HepG2 (cell line): ENCODE data around the gene STK36. TPM values are rescaled to one million over a fixed set of nuclear protein-coding genes. Genes with fewer than 3 reads are reported as not detected.

ENCODE experiments used
- ATAC-seq: fragments of 200-7000 bp; cut with Tn5 transposase; 3 replicates; pipeline ENCODE4 v1.9.1; 2020; ENCODE audit warnings: mild to moderate bottlenecking, moderate library complexity
- BruUV-seq: library from RNA; stranded (reverse); fragments of 400-500 nt; replicated peaks from 2 replicates; lab custom pipeline; 2021; lab: Mats Ljungman, UMichigan
- CTCF ChIA-PET: fragments of 300-600 bp; formaldehyde crosslinking; extraction: SDS; loops from one replicate; lab custom pipeline; 2021; ENCODE audit warnings: low total read pairs, inconsistent platforms, low intra/inter-chr PET ratio; lab: Yijun Ruan, JAX
- POLR2A ChIA-PET: fragments of 350-600 bp; sonication (Branson Sonifier 250); formaldehyde crosslinking; loops from one replicate; lab custom pipeline; 2020; ENCODE audit warnings: antibody characterized with exemption, inconsistent platforms; lab: Yijun Ruan, JAX
- DNase-seq: peaks from one replicate; pipeline ENCODE4 v3.0.0-alpha.2; 2015; ENCODE audit warnings: low spot score
- FAIRE-seq: peaks from 3 replicates; lab custom pipeline; 2011; peaks lifted over from hg19 to GRCh38; lab: Jason Lieb, UNC
- H2AFZ ChIP-seq: one replicate; pipeline ENCODE4 v1.6.1; 2011; ENCODE audit warnings: low read length, inconsistent platforms
- H3K27ac ChIP-seq: fragments of 300-600 bp; 3 replicates; pipeline ENCODE4 v1.8.0; 2011; ENCODE audit warnings: mixed run types, mild to moderate bottlenecking, mixed read lengths, low read length, inconsistent platforms; ENCODE audit not compliant: insufficient read depth; ENCODE audit errors: extremely low read length
- H3K27me3 ChIP-seq, 2 experiments: fragments of 200-600 bp in 1 of 2; 2 replicates in 1 of 2; 3 replicates in 1 of 2; pipeline versions ENCODE4 v1.6.0 to v1.8.0; 2011; ENCODE audit warnings: low read length in 2 of 2, mild to moderate bottlenecking in 2 of 2, moderate library complexity in 2 of 2, inconsistent platforms in 1 of 2; ENCODE audit not compliant: insufficient read depth in 2 of 2, control insufficient read depth in 1 of 2
- H3K36me3 ChIP-seq, 2 experiments: fragments of 200-600 bp in 1 of 2; replicated peaks in 1 of 2; 2 replicates in 1 of 2; 3 replicates in 1 of 2; pipeline versions ENCODE4 v1.5.1 to v1.8.0; 2011; ENCODE audit warnings: low read length in 2 of 2, inconsistent platforms in 1 of 2; ENCODE audit not compliant: insufficient read depth in 2 of 2, control insufficient read depth in 1 of 2
- H3K4me1 ChIP-seq: 2 replicates; pipeline ENCODE4 v1.5.1; 2012; ENCODE audit warnings: low read length, inconsistent platforms; ENCODE audit not compliant: insufficient read depth
- H3K4me2 ChIP-seq: 2 replicates; pipeline ENCODE4 v1.6.0; 2011; ENCODE audit warnings: low read depth, low read length, inconsistent platforms
- H3K4me3 ChIP-seq, 3 experiments: fragments of 200-600 bp in 1 of 3; sonication (generic), shearing (Covaris generic) in 1 of 3; replicated peaks in 1 of 3; 2 replicates each; pipeline ENCODE4 v1.5.1; 2011 to 2016; ENCODE audit warnings: low read length in 3 of 3, inconsistent platforms in 2 of 3, low read depth in 2 of 3, mild to moderate bottlenecking in 2 of 3, control low read depth in 1 of 3, mixed read lengths in 1 of 3; ENCODE audit not compliant: insufficient read depth in 1 of 3
- H3K79me2 ChIP-seq: one replicate; pipeline ENCODE4 v1.6.1; 2011; ENCODE audit warnings: low read length, inconsistent platforms; ENCODE audit not compliant: insufficient read depth
- H3K9ac ChIP-seq: 2 replicates; pipeline ENCODE4 v1.6.0; 2011; ENCODE audit warnings: mild to moderate bottlenecking, low read depth, low read length, inconsistent platforms; ENCODE audit not compliant: insufficient read depth
- H3K9me3 ChIP-seq: 2 replicates; pipeline ENCODE4 v1.5.1; 2012; ENCODE audit warnings: mild to moderate bottlenecking, low read length
- H4K20me1 ChIP-seq: 2 replicates; pipeline ENCODE4 v1.6.0; 2011; ENCODE audit warnings: inconsistent platforms, mild to moderate bottlenecking, low read length, moderate library complexity; ENCODE audit not compliant: insufficient read depth
- IRF2 ChIP-seq: IDR thresholded peaks from 2 replicates; pipeline ENCODE4 v1.6.1; 2018; ENCODE audit warnings: missing genetic modification reagents, missing compliant biosample characterization
- JUNB ChIP-seq: sonication (generic); formaldehyde crosslinking; IDR thresholded peaks from 2 replicates; pipeline ENCODE4 v1.8.0; 2022; ENCODE audit warnings: missing genetic modification reagents, mild to moderate bottlenecking, borderline replicate concordance
- MXD3 ChIP-seq: IDR thresholded peaks from 2 replicates; pipeline ENCODE4 v1.6.1; 2016; ENCODE audit warnings: mild to moderate bottlenecking, missing biosample characterization, missing genetic modification reagents
- NCOR1 ChIP-seq: fragments of 200-600 bp; sonication (generic); IDR thresholded peaks from 2 replicates; pipeline ENCODE4 v1.7.0; 2017; ENCODE audit warnings: antibody characterized with exemption, low read length, borderline replicate concordance
- PREB ChIP-seq: sonication (generic); formaldehyde crosslinking; IDR thresholded peaks from 2 replicates; pipeline ENCODE4 v1.4.0; 2020; ENCODE audit warnings: missing genetic modification reagents
- RNF219 ChIP-seq: sonication (generic); formaldehyde crosslinking; IDR thresholded peaks from 2 replicates; pipeline ENCODE4 v1.5.0; 2020; ENCODE audit warnings: mild to moderate bottlenecking, missing genetic modification reagents
- SIN3A ChIP-seq: IDR thresholded peaks from 2 replicates; pipeline ENCODE4 v1.6.1; 2011; ENCODE audit warnings: low read depth, mild to moderate bottlenecking, control low read depth, low read length, borderline replicate concordance
- TOPORS ChIP-seq: sonication (generic); formaldehyde crosslinking; IDR thresholded peaks from 2 replicates; pipeline ENCODE4 v1.8.0; 2023; ENCODE audit warnings: mild to moderate bottlenecking, missing genetic modification reagents
- ZNF776 ChIP-seq: sonication (generic); formaldehyde crosslinking; IDR thresholded peaks from 2 replicates; pipeline ENCODE4 v1.4.0; 2020; ENCODE audit warnings: mild to moderate bottlenecking, missing genetic modification reagents
- WGBS: methylation state at CpG from one replicate; pipeline ENCODE4 v1.1.6; 2017; ENCODE audit warnings: low lambda C conversion rate; 5-methylcytosine and 5-hydroxymethylcytosine counted together
- in situ Hi-C: cut with HindIII; loops from 2 replicates; pipeline ENCODE4 v1.10.0; 2017; ENCODE audit warnings: low pct_unique_long_range_greater_than_20kb; ENCODE audit not compliant: extremely low pct_ligation_motif_present
- intact Hi-C: fragments of 100-400 bp; cut with micrococcal nuclease; formaldehyde crosslinking; loops from one replicate; pipeline ENCODE4 v1.10.0; 2022; ENCODE audit not compliant: unreplicated experiment
- polyA plus RNA-seq, 8 experiments: library from polyadenylated mRNA; depleted of rRNA in 3 of 8; stranded (reverse) in 7 of 8; unstranded in 1 of 8; fragments of >200 nt; fragmentation: Illumina TruSeq in 4 of 8; extraction: Trizol in 4 of 8; gene quantifications; 2 replicates each; pipeline versions ENCODE4 v1.2.1 to v1.2.3, GENCODE V29; 2011 to 2016; ENCODE audit warnings: low read depth in 4 of 8, missing spikeins in 1 of 8, mixed read lengths in 1 of 8; ENCODE audit not compliant: insufficient read depth in 1 of 8
- total RNA-seq, 5 experiments: library from RNA; depleted of rRNA; stranded (reverse); fragments of >200 nt; fragmentation: Illumina TruSeq; extraction: Trizol; gene quantifications; 2 replicates each; pipeline ENCODE4 v1.2.3, GENCODE V29; 2016; ENCODE audit warnings: low read depth in 1 of 5

Gene STK36
- total and polyA plus RNA-seq, 2 of the 13 experiments (the other 11 are each of a cell fraction or from before 2014, with no cell fraction given), result 45.9 to 83.5 TPM

- DNase-seq, result no peak
- H3K27me3 ChIP-seq, result no peaks in the 10 kb centered on the region
- TF ChIP-seq SIN3A (no peak), RNF219 (CRISPR knock-in tag) (no peak), TOPORS (no peak), IRF2 (CRISPR knock-in tag) (no peak), ZNF776 (CRISPR knock-in tag) (no peak), NCOR1 (no peak), PREB (CRISPR knock-in tag) (no peak), JUNB (no peak), MXD3 (CRISPR knock-in tag) (no peak)
- in situ Hi-C loops (no loop called here), intact Hi-C loops (no loop called here)
- POLR2A ChIA-PET, result no interaction called here
- no TSS peak for BruUV-seq
- no peak for FAIRE-seq
- 96% methylated on average over 2 of the region's 2 CpGs for WGBS
- no peak overlapping the region for H2AFZ ChIP-seq
- H3K4me1 ChIP-seq, result peaks cover 8% of the 10 kb centered on the region; the same call in 1 of the 2 replicates
- no peak for ATAC-seq
- no peak overlapping the region for H3K4me2 ChIP-seq
- no peaks in the 10 kb centered on the region for H3K79me2 ChIP-seq
- no peaks in the 10 kb centered on the region for H4K20me1 ChIP-seq
- no peak overlapping the region for H3K27ac ChIP-seq
- no peaks in the 10 kb centered on the region for H3K9me3 ChIP-seq
- H3K4me3 ChIP-seq, result no peak overlapping the region
- CTCF ChIA-PET, result no interaction called here
- H3K9ac ChIP-seq, result no peak overlapping the region
- peaks cover 2 to 6% of the 10 kb centered on the region in 2 experiments; a peak in 3 of 5 replicates for H3K36me3 ChIP-seq
These were observed 29.9 kb downstream of the STK36 start for GRCh38 chr2:218701806-218702205.
